Dermis microvascular lymphatic vessel endothelial cell (primary cell): ENCODE results near the gene SPA17. TPM values are rescaled to one million over a fixed set of nuclear protein-coding genes. Genes with fewer than 3 reads are reported as not detected.

ENCODE experiments used
- DNase-seq, 2 donors: peaks; one replicate each; pipeline versions ENCODE4 v3.0.0 to v3.0.0-alpha.2; 2010; ENCODE audit warnings: low read depth in 2 of 2
- total RNA-seq: library from RNA; depleted of rRNA; stranded (reverse); fragments of >200 nt; gene quantifications from 2 replicates; pipeline ENCODE4 v1.2.1, GENCODE V29; 2014

SPA17 gene
- 3.5 and 4.5 TPM in 2 replicates for total RNA-seq

DNA sequence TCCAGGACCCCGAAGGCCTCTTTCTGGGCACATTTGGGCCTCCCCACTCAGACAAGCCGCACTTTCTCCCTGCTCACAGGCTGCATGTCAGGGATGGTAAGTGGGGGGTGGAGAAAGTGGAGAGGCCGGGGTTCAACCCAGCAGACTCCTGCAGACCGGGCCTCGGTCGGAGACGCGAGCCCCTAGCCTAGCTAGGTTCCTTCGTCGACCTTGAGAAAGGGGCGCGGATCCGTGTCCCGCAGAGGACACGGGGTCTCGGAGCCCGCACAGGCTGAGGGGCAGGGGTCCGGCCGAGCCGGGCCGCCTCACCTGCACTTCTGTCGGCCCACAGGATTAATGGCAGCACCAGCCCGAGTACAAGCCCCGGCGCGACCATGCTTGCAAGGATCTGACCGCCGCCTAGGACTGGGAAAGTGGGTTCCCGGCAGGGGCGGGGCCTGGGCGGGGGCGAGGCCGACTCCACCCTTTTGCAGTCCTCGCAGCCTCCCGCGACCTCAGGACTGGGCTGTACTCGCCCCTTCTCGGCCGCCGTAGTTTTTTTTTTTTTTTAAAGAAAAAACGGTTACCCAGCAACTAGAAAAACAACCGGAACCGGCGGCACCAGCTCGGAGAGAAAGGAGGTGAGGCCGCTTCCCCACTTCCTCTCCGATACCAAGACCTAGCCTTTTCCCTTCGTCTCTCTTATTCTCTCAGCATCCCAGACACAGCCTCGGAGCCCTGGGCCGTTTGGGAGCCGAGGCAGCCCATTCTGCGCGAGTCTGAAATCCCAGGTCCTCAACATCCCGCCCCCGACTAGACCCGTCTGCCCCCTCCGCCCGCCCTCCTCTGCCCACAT lies at the start of gene SPA17, which contains the start of gene SIAE:
Gene SPA17, plus strand, starts transcription at position 572 of the 835 bp plus-strand sequence. CDS start 1,361 bp downstream, outside the sequence.
Gene SIAE, minus strand, starts transcription at position 407 of the 835 bp plus-strand sequence. Its CDS starts 31 bp downstream, at position 376.
- DNase-seq: peak; percentile 93 to 97

DNA sequence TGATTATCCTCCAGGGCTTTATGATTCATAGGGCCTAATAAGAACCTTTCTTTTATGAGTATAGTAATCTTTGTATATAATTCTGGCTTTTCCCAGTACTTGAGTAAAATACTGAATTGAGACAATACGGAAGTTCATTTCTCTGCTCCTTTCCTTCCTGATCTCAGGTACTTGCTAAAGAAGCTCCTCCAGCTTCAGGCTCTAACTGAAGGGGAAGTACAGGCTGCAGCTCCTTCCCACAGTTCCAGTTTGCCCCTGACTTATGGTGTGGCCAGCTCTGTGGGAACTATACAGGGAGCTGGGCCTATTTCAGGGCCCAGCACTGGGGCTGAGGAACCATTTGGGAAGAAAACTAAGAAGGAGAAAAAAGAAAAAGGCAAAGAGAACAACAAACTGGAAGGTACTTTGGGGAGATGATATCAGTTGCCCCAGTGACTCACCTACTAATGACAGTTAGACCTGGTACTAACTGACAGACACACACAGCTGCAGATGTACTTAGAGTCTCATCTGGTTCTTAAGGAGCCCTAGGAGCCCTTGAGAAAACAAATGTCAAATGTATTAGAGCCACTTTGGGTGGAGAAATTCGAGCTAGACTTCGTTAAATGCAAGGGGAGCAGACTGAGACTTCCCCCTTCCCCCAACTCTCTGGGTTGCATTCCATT lies 48.1 kb upstream of the SPA17 start:
- DNase-seq: no peak

DNA sequence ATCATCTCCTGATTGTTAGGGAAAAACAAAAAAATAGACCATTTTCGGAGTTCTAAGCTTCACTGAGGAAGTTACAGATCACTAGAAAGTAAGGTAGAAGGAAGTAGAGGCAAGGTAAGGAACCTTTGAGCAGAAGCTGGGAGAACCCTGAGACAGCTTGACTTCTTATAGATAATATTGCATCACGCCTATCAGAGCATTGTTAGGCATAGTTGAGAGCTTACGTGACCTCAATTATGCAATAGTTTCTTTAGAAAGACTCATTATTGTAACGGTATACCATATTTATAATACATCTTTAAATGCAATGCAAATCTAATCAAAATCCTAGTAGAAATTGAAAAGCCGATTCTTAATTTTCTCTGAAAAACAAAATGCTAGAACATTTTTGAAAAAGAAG lies 46.2 kb upstream of the SPA17 start:
- no peak for DNase-seq

DNA sequence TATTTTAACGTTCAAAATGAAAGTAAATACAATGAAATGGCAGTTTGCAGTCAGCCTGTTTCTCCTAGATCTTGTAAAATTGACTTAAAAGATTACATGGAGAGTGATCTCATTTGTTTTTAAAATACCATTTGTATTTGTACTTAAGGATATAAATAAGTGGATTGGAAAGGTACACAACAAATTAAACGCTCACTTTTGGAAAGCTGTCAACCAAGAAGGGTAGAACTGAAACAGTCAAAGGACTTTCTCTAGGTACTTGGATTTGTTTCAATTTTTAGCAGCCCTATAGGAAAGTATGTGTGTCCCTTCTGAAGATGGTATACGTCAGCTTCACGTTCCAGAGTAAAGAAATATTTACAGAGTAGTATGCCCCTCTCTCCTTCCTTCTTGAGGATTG lies 43.7 kb upstream of the SPA17 start:
- DNase-seq: no peak

DNA sequence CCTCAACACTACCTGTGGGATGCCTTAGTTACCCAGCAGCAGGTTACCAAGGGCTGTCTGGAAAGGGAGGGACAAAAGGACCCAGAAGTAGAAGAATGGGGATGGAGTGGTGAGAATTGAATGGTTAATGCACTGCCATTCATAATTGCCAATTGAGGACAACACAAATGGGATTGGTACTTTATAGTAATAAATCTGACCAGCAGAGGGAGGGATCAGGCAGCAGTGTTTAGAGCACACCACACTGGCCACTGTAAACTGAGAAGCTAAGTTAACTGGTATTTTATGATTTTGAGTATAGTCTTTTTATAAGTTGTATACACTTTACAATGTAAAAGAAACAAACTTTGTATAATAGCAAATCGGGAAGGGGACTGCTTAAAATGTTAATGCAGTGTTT lies 40.3 kb upstream of the SPA17 start:
- peak in 1 of 2 donors; percentile 41 for DNase-seq

DNA sequence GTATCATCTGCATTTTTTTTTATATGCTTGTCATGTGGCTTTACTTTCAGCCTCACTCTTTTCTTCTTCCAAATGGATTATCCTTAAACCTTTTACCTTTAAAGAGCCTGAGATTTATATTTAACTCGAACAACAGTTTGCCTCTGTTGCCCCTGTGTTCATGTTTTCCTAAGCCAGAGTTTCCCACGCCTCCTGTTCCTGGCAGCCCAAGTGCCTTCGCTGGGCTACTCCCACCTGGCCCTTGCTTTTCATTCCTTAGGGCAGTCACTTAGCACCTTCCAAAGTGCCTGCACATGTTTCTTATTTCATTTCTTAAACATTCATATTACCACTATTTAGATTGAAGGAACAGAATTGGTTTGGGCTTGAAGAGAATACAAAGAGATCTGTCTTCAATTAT lies 37.8 kb upstream of the SPA17 start:
- no peak for DNase-seq

DNA sequence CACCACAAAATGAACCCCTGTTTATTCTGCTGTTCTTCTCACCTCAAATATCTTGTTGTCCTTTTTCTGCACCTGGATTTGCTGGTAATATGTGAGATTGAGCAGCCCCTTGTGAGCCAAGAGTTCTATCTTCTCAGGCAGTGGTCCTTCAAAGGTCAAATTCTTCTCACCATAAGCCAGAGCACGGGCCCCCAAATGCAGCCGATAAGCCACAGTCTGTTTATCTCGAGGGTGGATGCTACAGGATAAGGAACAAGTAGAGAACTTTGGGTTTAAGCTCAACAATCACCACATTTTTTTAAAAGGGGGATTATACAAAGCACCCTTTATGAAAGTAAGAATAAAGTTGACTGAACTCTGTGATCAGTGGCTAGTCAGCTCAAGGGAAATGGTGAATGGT lies 35.2 kb upstream of the SPA17 start:
- DNase-seq: no peak

DNA sequence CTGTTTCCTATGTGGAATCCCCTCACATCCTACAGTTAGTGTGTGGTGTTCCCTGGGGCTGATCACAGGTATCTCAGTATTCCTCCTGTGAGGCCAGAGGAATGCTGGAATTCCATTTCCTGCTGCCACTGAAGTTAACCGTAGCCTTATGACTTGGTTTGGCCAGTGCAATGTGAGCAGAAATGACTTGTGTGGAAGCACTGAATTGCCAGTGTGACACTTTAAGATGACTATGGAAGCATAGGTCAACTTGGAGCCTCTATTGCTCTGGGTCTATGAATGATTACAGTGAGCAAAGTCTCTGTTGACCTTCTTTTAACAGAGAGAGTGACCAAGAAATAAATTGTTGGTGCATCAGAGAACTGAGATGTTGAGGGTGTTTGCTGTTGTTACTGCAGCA lies 34.5 kb upstream of the SPA17 start:
- no peak for DNase-seq

DNA sequence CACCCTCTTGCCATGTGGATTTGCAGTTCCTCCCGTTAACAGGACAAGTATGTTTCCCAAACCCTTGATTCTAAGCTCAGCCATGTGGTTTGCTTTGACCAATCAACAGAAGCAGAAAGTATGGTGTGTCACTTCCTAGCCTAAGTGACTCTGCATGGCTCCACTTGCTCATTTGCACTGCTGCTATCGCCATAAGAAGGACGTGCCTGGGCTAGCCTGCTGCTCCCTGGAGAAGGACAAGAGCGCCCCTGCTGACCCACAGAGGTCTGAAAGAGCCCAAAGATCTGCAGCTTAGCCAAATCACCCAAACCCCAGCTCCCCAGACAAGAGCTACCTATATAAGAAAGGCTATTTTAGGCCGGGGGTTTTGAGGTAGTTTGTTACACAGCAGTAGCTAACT lies 33.0 kb upstream of the SPA17 start:
- DNase-seq: no peak

DNA sequence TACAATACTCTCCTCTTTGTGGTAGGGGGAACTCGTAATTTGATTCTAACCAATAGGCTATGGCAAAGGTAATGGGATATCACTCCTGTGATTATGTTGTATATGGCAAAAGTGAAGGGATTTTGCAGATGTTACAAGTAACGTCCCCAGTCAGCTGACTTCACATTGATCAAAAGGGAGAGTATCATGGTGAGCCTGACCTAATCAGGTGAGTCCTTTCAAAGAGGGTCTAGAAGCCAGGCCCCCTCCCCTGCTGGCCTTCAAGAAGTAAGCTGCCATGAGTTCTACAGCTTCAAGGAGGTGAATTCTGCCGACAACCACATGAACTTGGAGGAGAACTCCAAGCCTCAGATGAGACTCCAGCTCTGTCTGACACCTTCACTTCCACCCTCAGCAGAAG lies 31.1 kb upstream of the SPA17 start:
- no peak for DNase-seq

DNA sequence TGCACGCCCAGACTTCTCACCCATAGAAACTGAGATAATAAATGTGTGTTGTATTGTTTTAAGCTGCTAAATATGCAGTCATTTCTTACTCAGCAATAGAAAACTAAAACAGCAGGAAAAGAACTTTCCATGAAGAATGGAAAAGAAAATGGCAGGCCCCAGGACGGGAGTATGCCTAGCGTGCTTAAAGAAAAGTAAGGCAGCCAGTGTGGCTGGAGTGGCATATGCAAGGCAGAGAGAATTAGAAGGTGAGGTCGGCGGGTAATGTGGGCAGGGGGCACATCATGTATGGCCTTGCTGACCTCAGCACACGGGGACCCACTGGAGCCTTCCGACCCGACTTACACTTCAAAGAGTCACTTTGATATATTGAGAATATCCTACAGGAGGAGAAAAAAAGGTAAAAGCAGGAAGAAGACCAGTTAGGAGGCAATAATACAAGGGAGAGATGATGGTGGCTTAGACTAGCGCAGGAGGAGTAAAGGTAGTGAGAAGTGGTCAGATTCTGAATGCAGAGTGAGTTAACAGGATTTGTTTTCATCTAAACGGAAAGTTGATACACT lies 30.6 kb upstream of the SPA17 start:
- DNase-seq: no peak

DNA sequence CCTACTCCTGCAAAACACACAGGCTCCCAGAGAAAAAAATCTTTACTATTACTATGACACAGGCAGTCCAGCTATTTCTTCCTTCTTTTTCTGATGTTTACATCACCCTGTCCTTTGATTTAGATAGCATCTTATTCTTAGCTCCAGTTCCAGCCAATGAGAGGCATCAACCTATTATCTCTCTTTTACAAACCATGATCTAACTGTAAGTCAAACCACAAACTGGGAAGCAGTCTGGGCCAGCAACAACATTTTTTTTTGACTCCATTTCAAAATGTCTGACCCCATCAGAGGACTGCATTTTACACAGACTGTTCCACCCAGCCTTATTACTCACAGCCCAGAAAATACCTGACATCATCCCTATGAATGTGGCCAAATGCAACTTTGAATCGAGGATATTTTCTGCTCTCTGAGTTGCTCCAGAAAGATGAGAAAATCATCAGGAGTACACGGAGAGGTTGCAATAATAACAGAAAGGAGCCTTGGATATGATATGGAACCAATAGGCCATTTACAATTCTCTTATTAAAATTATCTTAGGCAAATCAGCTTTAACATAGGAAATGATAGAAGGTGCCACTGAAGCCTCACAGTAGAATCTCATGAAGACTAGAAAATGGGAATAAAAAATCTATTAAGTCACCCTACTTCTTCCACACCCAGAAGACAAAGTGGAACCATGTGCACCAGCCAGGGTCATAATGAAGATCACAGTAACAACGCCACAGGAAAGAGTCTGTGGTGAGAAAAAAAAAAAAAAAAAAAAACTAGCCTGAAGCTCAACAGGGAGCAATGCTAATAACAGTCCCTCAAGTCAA lies 29.9 kb upstream of the SPA17 start:
- DNase-seq: peak in 1 of 2 donors; percentile 32

DNA sequence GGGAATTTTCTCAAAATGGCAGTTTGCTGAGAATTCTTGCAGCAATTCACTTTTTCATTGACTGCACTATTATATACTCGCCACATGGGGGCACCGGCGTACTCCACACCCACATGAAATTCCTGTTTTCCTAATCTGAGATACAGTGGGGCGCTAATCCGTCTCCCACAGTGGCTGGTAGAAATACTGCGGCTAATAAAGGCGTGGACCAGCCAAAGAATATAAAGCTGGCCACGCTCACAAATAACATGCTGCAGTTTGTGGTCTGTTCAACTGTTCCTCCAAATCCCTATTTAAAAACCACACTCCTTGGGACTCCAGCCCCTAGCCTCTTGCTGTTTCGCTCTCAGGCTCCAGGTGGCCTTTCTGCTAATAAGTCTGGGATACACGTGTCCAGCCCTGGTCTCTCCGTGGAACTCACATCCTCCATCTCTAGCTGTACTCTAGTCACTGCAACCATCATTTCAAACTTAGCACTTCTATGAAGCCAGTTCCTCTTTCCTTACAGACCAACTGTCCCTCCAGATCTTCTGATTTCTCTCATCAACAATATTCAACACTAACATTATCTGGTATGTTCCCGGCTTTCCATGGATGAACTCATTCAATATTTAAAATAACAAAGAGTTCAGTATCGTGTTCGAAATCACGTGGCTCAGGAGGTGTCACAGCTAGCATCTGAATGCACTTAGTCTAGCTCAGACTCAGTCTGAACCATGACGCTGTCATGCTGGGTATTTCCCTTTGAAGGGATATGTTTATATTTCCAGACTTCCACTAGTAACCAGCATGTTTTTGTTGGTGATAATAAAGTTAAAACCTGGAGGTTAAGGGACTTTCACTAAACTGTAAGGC lies 29.1 kb upstream of the SPA17 start:
- DNase-seq: peak in 1 of 2 donors; percentile 74

DNA sequence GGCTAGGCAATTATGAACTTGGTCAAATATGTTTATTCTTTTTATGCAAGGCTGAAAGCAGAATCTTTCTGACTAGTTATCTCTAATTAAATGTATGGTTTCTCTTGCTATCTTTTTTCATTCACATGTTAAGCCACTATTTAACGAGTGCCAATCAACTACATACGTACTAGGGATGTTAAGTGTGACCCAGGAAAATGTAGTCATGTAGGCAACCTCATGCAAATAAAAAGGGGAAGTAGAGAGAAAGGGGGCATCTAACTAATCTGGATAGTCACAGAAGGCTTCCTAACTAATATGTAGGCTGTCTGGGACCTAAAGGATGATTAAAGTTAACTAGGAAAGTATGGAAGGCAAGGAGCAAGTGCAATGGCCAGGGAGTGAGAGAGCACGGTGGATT lies 27.6 kb upstream of the SPA17 start:
- DNase-seq: no peak

DNA sequence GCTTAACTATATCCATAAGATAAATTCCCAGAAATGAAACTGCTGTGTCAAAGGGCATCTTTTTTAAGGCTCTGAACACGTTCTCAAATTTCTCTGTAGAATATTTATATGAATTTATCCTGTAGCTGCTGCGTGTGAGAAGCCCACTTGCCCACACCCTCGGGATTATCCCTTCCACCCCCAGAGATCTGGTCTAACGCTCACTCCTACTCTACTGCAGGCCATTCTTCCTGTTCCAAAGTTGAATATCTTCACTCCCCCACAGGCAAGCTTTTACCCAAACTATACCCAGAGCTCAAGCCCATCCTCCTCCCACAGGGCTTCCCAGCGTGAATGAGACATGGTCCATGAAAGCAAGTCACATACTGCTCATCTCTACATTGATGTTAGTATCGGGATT lies 25.1 kb upstream of the SPA17 start:
- no peak for DNase-seq

DNA sequence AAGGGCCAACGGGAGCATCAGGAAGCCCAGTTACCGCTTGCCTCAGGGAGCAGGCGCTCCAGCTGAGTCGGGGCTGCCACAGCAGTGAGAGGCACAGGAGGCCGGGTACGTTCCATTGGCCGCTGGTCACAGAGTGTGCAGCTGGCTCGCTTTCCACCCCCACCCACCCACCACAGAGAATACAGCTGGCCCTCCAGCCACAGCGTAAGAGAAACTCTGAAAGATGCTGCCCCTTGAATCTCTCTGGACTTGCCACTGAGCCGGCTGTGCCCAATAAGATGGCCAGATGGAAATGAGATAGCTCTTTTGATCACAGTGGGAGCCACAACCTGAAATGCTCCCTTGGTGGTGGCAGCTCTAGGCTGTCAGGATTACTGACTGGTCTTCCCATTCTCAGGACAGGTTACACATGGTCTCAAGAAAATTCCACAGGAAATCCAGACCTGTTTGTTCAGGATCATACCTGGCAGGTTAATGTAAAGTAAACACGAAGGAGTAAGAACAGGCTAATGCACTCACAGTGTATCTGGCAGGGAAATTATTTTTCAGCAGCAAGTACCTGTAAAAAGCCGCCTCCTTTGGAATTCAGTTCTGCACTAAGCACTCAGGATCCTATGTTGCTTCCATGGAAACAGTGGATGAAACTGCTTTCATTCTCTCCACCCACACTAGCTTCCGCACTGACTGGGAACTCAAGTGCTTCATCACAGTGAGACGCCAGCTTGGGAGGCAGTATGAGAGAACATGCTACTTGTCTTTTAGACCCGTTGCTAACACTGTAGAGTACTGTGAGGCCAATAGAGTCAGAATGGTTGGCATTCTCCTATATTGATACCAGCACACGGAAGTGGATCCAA lies 16.7 kb upstream of the SPA17 start:
- DNase-seq: no peak

DNA sequence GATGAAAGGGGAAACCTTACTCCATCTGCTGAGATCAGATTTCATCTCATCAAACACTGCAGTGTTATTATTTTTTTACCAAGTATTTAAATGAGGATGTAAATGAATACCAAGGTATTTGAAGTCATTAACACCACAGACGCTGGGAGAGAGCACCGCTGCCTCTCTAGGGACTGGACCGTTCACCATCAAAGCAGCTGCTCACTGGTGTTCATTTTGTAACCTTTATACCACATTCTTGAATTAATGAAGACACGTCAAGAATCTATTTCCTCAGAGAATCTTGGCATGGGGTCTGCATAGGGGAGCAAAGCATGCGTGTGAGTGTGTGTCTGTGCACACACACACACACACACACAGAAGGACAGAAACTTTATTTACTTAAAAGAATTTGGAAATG lies 15.8 kb upstream of the SPA17 start:
- DNase-seq: no peak

DNA sequence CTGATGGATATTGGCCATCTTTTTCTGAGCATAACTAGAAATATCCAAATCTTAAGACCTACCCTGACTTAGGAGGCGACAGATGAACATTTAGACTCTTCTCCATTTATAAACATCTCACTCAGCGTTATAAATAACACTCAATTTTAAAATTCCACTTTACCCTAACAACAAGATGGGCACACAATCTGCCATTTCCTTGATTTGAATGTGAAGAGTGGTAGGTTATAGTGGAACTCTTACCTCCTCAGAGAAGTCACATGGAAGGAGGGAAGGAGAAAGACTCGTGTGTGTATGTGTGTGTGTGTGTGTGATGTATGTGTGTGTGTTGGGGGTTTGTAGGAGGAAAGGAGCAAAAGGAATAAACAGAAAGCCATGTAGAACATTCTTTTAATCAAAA lies 15.2 kb upstream of the SPA17 start:
- DNase-seq: no peak

DNA sequence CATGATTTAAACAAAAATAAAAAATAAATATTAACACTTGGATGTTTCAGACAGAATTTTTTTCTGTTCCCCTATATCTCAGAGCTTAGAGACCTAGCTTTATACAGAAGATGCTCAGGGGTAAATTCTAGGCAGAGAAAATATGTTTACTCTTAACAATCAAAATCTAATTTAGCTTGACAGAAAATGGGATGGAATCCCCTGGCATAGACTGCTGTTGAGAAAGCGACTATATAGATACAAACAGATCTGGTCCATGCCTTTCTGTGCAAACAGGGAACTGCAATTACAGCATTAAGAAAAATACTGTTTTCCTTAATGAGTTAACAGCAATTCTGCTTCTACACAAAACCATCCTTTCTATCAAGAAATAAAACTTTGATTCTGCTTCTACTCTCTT lies 14.7 kb upstream of the SPA17 start:
- no peak for DNase-seq

DNA sequence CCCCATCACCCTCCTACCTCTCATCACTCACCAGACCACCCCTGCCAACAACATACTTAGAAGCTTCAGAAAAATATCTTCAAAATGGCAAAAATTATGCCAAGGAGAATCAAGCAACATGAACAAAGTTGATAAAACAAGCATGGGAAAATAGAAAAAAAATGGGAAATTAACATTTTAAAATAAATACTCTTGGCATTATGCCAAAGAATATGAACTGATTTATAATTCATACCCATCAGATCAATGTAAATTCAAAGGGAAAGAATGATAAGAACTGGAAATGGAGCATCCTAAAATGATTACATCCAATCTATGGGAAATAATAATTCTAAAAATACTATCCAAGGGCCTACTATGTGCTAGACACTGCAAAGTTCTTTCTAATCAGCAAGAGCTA lies 12.2 kb upstream of the SPA17 start:
- no peak for DNase-seq
